ENCODE data around the gene RPL9. TPM values are rescaled to one million over a fixed set of nuclear protein-coding genes. Genes with fewer than 3 reads are reported as not detected.

Gene RPL9
- total and polyA plus RNA-seq, 4 experiments from 2014 or later: 2,318 to 2,913 (median 2,432) TPM

DNA sequence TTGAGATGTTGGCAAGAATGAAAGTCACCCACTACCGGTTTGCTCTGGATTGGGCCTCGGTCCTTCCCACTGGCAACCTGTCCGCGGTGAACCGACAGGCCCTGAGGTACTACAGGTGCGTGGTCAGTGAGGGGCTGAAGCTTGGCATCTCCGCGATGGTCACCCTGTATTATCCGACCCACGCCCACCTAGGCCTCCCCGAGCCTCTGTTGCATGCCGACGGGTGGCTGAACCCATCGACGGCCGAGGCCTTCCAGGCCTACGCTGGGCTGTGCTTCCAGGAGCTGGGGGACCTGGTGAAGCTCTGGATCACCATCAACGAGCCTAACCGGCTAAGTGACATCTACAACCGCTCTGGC is 12.3 kb downstream of the RPL9 start:
- ChIA-PET POLR2A (ENCODE audit: partially characterized antibody) (interaction anchor here (1.2 to 3.4 kb wide), 2 partner anchors 12 to 80 kb away, joined by 5 to 39 read pairs; partner anchors contain the start of genes LIAS, RFC1 and RPL9), CTCF (ENCODE audit: partially characterized antibody) (interaction anchor here (1.2 kb wide), 1 partner anchor 81 kb away, joined by 4 read pairs; the partner anchor contains the start of gene RFC1)
- intact Hi-C loops (cut with micrococcal nuclease): no loop called here
- Histone ChIP-seq H3K9me3 (ENCODE audit: control insufficient read depth in 1 of 2, low read length in 2 of 2) (no peaks in the 10 kb centered on the region), H3K4me1 (ENCODE audit: insufficient read depth, low read length) (peaks cover 8% of the 10 kb centered on the region), H3K36me3 (ENCODE audit: insufficient read depth, low read length) (peaks cover 5% of the 10 kb centered on the region), H3K27me3 (ENCODE audit: insufficient read depth, low read length) (no peaks in the 10 kb centered on the region), H3K27ac (ENCODE audit: low read depth, low read length) (no peak overlapping the region), H3K4me3 (ENCODE audit: low read length in 2 of 2) (no peak overlapping the region)
- peaks cover 0 to 10% of the 10 kb centered on the region in 2 donors for H3K36me3 Mint-ChIP-seq
- H3K4me1 Mint-ChIP-seq: peaks cover 0 to 12% (median 7%) of the 10 kb centered on the region in 4 donors
- no peaks in the 10 kb centered on the region for H3K27me3 Mint-ChIP-seq
- peak overlapping the region in 2 of 8 donors; percentile 71 to 73 for H3K4me3 Mint-ChIP-seq
- DNase-seq: no peak
- peaks cover 0 to 5% (median 0%) of the 10 kb centered on the region in 8 donors for H3K9me3 Mint-ChIP-seq
- peak overlapping the region in 1 of 7 donors; percentile 65 for H3K27ac Mint-ChIP-seq

DNA sequence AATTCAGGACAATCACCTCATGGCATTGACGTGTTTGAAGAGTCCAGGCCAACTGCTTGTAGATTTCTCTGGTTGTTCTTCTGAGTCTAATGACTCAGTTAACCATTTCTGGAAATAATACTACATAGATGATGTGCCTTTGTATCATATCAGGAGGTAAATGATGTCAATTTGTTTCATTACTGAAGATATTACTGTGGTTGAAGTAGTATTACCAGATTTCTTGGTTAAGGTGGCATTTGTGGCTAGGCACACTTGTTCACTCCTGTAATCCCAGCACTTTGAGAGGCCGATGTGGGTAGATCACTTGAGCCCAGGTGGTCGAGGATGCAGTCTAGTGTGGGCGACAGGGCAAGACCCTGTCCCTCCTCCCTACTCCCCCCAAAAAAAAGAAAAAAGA is 15.7 kb downstream of the RPL9 start:
- Mint-ChIP-seq H3K9me3 (peaks cover 0 to 2% (median 0%) of the 10 kb centered on the region in 8 donors), H3K4me1 (peaks cover 0 to 12% (median 6%) of the 10 kb centered on the region in 4 donors), H3K36me3 (no peaks in the 10 kb centered on the region), H3K27ac (no peak overlapping the region), H3K4me3 (no peak overlapping the region), H3K27me3 (no peaks in the 10 kb centered on the region)
- intact Hi-C loops (cut with micrococcal nuclease): no loop called here
- no peak for DNase-seq
- Histone ChIP-seq H3K36me3 (ENCODE audit: insufficient read depth, low read length) (no peaks in the 10 kb centered on the region), H3K27ac (ENCODE audit: low read depth, low read length) (no peak overlapping the region), H3K9me3 (ENCODE audit: control insufficient read depth in 1 of 2, low read length in 2 of 2) (no peaks in the 10 kb centered on the region), H3K27me3 (ENCODE audit: insufficient read depth, low read length) (no peaks in the 10 kb centered on the region), H3K4me1 (ENCODE audit: insufficient read depth, low read length) (peaks cover 8% of the 10 kb centered on the region), H3K4me3 (ENCODE audit: low read length in 2 of 2) (no peak overlapping the region)
- CTCF ChIA-PET (ENCODE audit: partially characterized antibody): interaction anchor here (0.7 kb wide), 1 partner anchor 207 kb away, joined by 5 read pairs; no protein-coding TSS in a partner anchor
- POLR2A ChIA-PET (ENCODE audit: partially characterized antibody): interaction anchor here (0.7 kb wide), 1 partner anchor 16 kb away, joined by 3 read pairs; no protein-coding TSS in a partner anchor

DNA sequence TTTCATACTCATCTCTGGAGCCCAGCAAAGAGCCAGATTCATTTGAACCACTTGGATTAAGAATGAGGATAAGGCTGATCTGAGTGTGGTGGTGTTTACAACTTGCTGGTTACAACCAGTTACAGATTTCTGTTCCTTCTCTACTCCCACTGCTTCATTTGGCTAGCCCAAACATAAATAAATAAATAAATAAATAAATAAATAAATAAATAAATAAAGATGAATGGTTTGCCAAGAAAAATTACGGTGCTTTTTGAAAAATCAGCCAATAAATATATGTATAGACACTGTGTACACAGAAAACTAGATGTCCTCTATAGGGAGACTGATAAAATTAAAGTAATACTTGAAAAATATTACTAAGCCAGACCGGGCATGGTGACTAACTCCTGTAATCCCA is 17.1 kb downstream of the RPL9 start:
- Mint-ChIP-seq H3K4me1 (no peaks in the 10 kb centered on the region), H3K27me3 (no peaks in the 10 kb centered on the region), H3K9me3 (peaks cover 0 to 2% (median 0%) of the 10 kb centered on the region in 8 donors), H3K27ac (no peak overlapping the region), H3K36me3 (no peaks in the 10 kb centered on the region), H3K4me3 (no peak overlapping the region)
- no peak overlapping the region for H3K27ac ChIP-seq (ENCODE audit: low read depth, low read length)
- no peaks in the 10 kb centered on the region for H3K36me3 ChIP-seq (ENCODE audit: insufficient read depth, low read length)
- H3K4me1 ChIP-seq (ENCODE audit: insufficient read depth, low read length): no peaks in the 10 kb centered on the region
- H3K4me3 ChIP-seq (ENCODE audit: low read length in 2 of 2): no peak overlapping the region
- no peaks in the 10 kb centered on the region for H3K9me3 ChIP-seq (ENCODE audit: control insufficient read depth in 1 of 2, low read length in 2 of 2)
- CTCF ChIA-PET (ENCODE audit: partially characterized antibody): interaction anchor here (1.0 kb wide), 1 partner anchor 9 kb away, joined by 3 read pairs; no protein-coding TSS in a partner anchor
- POLR2A ChIA-PET (ENCODE audit: partially characterized antibody): no interaction called here
- H3K27me3 ChIP-seq (ENCODE audit: insufficient read depth, low read length): no peaks in the 10 kb centered on the region
- intact Hi-C loops (cut with micrococcal nuclease): no loop called here
- DNase-seq: no peak

DNA sequence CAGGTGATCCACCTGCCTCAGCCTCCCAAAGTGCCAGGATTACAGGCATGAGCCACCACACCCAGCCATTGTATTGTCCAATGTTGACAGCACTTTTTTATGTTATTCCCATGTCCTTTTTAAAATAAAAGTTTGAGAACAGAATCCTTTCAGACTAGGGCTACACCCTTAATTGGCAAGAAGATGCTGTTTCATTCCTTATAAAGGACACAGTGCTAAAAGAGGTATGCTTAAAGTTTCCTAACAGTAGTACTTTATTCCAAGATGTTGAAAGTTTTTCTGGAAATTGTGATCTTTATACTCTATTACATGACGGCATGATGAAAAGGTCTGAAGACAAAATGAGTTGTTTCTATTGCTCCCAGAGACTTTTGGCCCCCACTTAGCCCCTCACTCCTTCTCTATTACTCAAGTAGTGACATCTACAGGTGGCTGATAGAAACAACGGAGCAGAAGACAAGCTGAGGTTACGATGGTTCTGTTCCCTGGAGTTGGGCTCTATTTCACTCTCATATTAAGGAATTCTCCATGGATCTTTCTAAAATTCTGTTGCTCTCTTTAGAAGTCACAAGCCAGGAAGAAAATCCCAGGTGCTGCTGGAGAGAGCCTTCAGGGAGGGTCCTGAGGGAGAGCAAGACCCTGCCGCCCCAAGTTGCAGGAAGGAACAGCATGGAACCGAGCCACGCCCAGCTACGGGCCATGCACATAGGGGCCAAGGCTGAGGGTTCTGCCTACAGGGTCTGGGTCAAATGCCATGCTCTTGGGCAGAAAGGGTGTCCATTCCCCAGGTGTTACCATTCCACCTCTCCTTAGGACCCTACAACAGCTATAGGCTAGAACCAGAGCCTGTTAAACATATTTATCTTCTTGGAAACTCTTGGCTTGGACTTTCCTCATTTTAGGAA is 22.8 kb downstream of the RPL9 start:
- Mint-ChIP-seq H3K4me1 (no peaks in the 10 kb centered on the region), H3K9me3 (no peaks in the 10 kb centered on the region), H3K27me3 (no peaks in the 10 kb centered on the region), H3K36me3 (no peaks in the 10 kb centered on the region), H3K4me3 (no peak overlapping the region), H3K27ac (no peak overlapping the region)
- H3K27me3 ChIP-seq (ENCODE audit: insufficient read depth, low read length): no peaks in the 10 kb centered on the region
- H3K4me3 ChIP-seq (ENCODE audit: low read length in 2 of 2): no peak overlapping the region
- DNase-seq: no peak
- no peak overlapping the region for H3K27ac ChIP-seq (ENCODE audit: low read depth, low read length)
- H3K9me3 ChIP-seq (ENCODE audit: control insufficient read depth in 1 of 2, low read length in 2 of 2): no peaks in the 10 kb centered on the region
- ChIA-PET CTCF (ENCODE audit: partially characterized antibody) (no interaction called here), POLR2A (ENCODE audit: partially characterized antibody) (interaction anchor here (0.9 kb wide), 1 partner anchor 11 kb away, joined by 3 read pairs; no protein-coding TSS in a partner anchor)
- H3K4me1 ChIP-seq (ENCODE audit: insufficient read depth, low read length): no peaks in the 10 kb centered on the region
- intact Hi-C loops (cut with micrococcal nuclease): no loop called here
- H3K36me3 ChIP-seq (ENCODE audit: insufficient read depth, low read length): no peaks in the 10 kb centered on the region

DNA sequence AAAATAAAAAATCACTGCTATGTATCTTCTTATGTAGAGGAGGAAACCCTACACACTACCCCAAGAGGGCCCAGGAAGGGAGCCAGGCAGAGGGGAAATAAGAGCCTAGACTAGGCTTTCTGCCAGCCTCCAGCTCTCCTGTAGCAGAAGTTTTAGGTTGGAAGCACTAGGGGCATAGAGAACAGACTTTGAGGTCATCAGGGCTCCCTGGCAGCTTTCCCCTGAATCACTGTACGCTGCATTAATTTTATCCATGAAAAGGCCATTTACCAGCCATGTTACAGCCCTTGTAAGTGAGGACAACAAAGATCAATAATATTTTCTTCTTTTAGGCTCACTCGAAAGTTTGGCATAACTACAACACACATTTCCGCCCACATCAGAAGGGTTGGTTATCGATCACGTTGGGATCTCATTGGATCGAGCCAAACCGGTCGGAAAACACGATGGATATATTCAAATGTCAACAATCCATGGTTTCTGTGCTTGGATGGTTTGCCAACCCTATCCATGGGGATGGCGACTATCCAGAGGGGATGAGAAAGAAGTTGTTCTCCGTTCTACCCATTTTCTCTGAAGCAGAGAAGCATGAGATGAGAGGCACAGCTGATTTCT is 24.7 kb downstream of the RPL9 start:
- H3K36me3 ChIP-seq (ENCODE audit: insufficient read depth, low read length): no peaks in the 10 kb centered on the region
- no peaks in the 10 kb centered on the region for H3K27me3 Mint-ChIP-seq
- ChIA-PET POLR2A (ENCODE audit: partially characterized antibody) (no interaction called here), CTCF (ENCODE audit: partially characterized antibody) (no interaction called here)
- intact Hi-C loops (cut with micrococcal nuclease): no loop called here
- no peak overlapping the region for H3K4me3 Mint-ChIP-seq
- no peaks in the 10 kb centered on the region for H3K27me3 ChIP-seq (ENCODE audit: insufficient read depth, low read length)
- H3K36me3 Mint-ChIP-seq: no peaks in the 10 kb centered on the region
- no peaks in the 10 kb centered on the region for H3K4me1 ChIP-seq (ENCODE audit: insufficient read depth, low read length)
- H3K27ac ChIP-seq (ENCODE audit: low read depth, low read length): no peak overlapping the region
- H3K9me3 ChIP-seq (ENCODE audit: control insufficient read depth in 1 of 2, low read length in 2 of 2): no peaks in the 10 kb centered on the region
- no peaks in the 10 kb centered on the region for H3K4me1 Mint-ChIP-seq
- no peaks in the 10 kb centered on the region for H3K9me3 Mint-ChIP-seq
- H3K4me3 ChIP-seq (ENCODE audit: low read length in 2 of 2): no peak overlapping the region
- no peak overlapping the region for H3K27ac Mint-ChIP-seq
- DNase-seq: no peak

DNA sequence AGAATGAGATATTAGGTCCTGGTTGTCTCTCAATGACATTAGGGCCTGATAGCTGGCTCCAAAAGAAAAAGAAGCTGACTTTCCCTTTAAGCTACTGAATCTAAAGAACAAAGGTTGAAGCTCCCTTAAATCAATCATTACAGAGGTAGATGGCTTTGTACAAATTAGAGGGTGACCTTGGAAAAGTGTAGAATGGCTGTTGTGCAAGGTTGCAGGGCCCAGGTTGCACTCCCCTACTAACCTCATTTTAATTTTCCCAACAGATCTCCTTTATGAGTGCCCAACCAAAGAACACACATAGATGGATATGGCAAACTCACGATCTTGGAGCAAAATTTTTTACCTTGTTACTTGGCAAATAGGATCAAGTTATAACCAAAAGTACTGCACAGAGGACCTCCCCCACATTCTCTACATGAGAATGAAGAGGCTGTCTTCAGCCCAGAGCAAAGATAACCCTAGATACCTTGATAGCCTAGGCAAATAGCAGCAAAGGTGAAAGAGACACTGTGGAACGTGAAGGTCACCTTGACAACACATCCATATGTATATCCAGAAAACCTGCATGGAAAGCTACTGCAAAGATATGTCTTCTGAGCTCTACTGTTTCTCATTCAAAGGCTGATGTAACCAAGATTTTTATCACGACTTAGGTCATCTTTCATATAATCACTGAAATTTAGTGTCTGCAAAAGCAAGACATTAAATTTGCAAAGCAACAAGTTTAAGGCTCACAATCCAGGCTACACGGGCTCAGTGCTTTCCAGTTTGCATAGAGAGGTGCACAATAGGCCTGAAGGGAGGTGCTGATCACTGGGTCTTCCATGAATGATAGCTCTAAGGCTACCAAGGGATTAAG is 29.0 kb downstream of the RPL9 start:
- no peaks in the 10 kb centered on the region for H3K9me3 Mint-ChIP-seq
- Histone ChIP-seq H3K4me1 (ENCODE audit: insufficient read depth, low read length) (no peaks in the 10 kb centered on the region), H3K9me3 (ENCODE audit: control insufficient read depth in 1 of 2, low read length in 2 of 2) (no peaks in the 10 kb centered on the region), H3K27me3 (ENCODE audit: insufficient read depth, low read length) (no peaks in the 10 kb centered on the region), H3K27ac (ENCODE audit: low read depth, low read length) (no peak overlapping the region), H3K4me3 (ENCODE audit: low read length in 2 of 2) (no peak overlapping the region), H3K36me3 (ENCODE audit: insufficient read depth, low read length) (no peaks in the 10 kb centered on the region)
- no peak overlapping the region for H3K4me3 Mint-ChIP-seq
- no peak for DNase-seq
- POLR2A ChIA-PET (ENCODE audit: partially characterized antibody): no interaction called here
- intact Hi-C loops (cut with micrococcal nuclease): no loop called here
- no peaks in the 10 kb centered on the region for H3K4me1 Mint-ChIP-seq
- no peaks in the 10 kb centered on the region for H3K36me3 Mint-ChIP-seq
- CTCF ChIA-PET (ENCODE audit: partially characterized antibody): interaction anchor here (0.7 kb wide), 1 partner anchor 10 kb away, joined by 3 read pairs; no protein-coding TSS in a partner anchor
- H3K27me3 Mint-ChIP-seq: no peaks in the 10 kb centered on the region
- peak overlapping the region in 2 of 7 donors; percentile 38 to 59 for H3K27ac Mint-ChIP-seq
